Gastroesophageal sphincter (tissue), 4 donors: ENCODE measurements around the gene GOLGA8O. TPM values are rescaled to one million over a fixed set of nuclear protein-coding genes. Genes with fewer than 3 reads are reported as not detected.
"Not testable (repeated sequence)": the region's sequence is repeated elsewhere in the genome, so short reads cannot be mapped to it uniquely, and the experiment has no call there.

Source experiments
- ATAC-seq: fragments of 150-250 bp; one replicate; pipeline ENCODE4 v1.9.1; 2016; ENCODE audit warnings: mild to moderate bottlenecking, moderate library complexity
- H3K27ac ChIP-seq, 4 donors: fragments of 200-600 bp; sonication (generic) in 3 of 4; 1 replicate in 3 of 4; 2 replicates in 1 of 4; pipeline ENCODE4 v1.5.1; 2016 to 2019
- H3K27me3 ChIP-seq: fragments of 200-600 bp; sonication (generic); one replicate; pipeline ENCODE4 v1.5.1; 2019
- H3K36me3 ChIP-seq, 2 donors: fragments of 200-600 bp; sonication (generic); one replicate each; pipeline ENCODE4 v1.5.1; 2019; ENCODE audit warnings: control low read depth in 1 of 2
- H3K4me1 ChIP-seq, 3 donors: fragments of 200-600 bp; sonication (generic); 1 replicate in 2 of 3; 2 replicates in 1 of 3; pipeline ENCODE4 v1.5.1; 2016 to 2019; ENCODE audit warnings: control low read depth in 2 of 3
- H3K4me3 ChIP-seq, 2 donors: fragments of 200-600 bp; sonication (generic); one replicate each; pipeline ENCODE4 v1.5.1; 2019; ENCODE audit warnings: mild to moderate bottlenecking in 1 of 2, moderate library complexity in 1 of 2
- H3K9me3 ChIP-seq, 3 donors: fragments of 200-600 bp; sonication (generic); one replicate each; pipeline ENCODE4 v1.5.1; 2017 to 2019; ENCODE audit warnings: control low read depth in 2 of 3
- WGBS, 2 donors: methylation state at CpG; one replicate each; pipeline ENCODE4 v1.1.5; 2018; ENCODE audit warnings: low coverage in 1 of 2; 5-methylcytosine and 5-hydroxymethylcytosine counted together
- total RNA-seq, 4 donors: library from RNA; depleted of rRNA; stranded (reverse); fragments of >200 nt; gene quantifications; one replicate each; pipeline ENCODE4 v1.1.0, GENCODE V29; 2016
- TF ChIP-seq, protein P1 (sequence below), 4 experiments: fragments of 200-600 bp in 2 of 4; fragments of 450-650 bp in 2 of 4; sonication (generic) in 1 of 4; IDR thresholded peaks; one replicate each; pipeline ENCODE4 v1.5.1; 2017 to 2019; ENCODE audit warnings: antibody characterized with exemption in 4 of 4, mild to moderate bottlenecking in 2 of 4, moderate library complexity in 2 of 4

Gene GOLGA8O, protein sequence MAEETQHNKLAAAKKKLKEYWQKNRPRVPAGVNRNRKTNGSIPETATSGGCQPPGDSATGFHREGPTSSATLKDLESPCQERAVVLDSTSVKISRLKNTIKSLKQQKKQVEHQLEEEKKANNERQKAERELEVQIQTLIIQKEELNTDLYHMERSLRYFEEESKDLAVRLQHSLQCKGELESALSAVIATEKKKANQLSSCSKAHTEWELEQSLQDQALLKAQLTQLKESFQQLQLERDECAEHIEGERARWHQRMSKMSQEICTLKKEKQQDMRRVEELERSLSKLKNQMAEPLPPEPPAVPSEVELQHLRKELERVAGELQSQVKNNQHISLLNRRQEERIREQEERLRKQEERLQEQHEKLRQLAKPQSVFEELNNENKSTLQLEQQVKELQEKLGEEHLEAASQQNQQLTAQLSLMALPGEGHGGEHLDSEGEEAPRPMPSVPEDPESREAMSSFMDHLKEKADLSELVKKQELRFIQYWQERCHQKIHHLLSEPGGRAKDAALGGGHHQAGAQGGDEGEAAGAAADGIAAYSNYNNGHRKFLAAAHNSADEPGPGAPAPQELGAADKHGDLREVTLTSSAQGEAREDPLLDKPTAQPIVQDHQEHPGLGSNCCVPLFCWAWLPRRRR
- under 1 TPM in 2 of 4 donors, not detected in 2; 0.15 to 0.54 TPM for total RNA-seq

DNA sequence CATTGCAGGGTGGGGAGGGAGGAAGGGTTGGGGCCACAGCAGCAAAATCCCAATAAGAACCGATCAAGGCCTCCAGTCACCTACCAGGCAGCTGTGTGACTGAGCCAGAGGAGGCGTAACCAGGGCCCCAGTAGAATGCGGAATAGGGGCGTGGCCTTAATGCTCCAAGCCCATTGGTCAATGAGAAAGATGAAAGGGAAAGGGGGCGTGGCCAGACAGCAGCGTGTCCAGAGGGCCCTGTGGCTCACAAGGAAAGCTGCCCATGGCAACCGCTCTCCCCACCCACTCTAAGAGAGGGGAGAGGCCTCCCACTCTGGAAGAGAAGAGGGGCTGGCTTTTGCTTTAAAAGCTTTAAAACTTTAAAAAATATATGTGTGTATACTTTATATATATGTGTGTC is at the start of gene GOLGA8O:
GOLGA8O (minus strand) TSS at position 101 of the 400 bp plus-strand sequence; CDS start at position 3, 98 bp downstream.
- H3K9me3 ChIP-seq, H3K36me3 ChIP-seq, H3K27me3 ChIP-seq, H3K4me3 ChIP-seq, H3K4me1 ChIP-seq, H3K27ac ChIP-seq, ATAC-seq: not testable (repeated sequence)
- WGBS, 2 donors, result no CpG with 5 or more reads among the region's 7 CpGs

DNA sequence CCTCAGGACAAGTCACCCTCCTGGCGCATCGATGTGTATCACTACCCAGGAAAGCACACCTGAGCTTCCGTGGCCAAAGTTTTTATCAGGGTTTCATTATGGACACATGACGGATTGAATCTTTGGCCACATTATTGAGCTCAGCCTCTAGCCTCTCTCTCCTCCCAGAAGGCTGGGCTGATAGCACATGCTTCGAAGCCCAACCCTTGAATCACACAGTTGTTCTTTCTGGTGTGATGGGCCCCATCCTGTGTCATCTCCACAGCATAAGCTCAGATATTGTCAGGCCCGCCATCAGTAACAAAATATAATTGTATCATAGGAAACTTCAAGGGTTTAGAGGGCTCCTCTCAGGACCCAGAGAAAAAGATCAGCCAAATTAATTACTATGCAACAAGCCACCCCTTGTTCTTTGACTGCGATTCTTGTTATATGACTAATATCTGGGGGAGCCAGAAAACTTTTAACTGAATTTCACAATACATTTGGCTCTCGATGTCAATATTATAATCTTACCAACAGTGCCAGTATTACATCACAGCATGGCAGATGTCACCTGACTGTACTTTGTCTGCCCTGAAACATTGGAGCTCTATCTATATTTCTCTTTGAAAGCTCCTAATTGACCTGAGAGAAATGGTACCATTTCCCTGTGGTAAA is 48.8 kb upstream of the GOLGA8O start:
- H3K4me1 ChIP-seq, result not testable (repeated sequence)
- ATAC-seq, result peak; percentile 84
- no CpG with 5 or more reads among the region's 8 CpGs for WGBS, 2 donors

DNA sequence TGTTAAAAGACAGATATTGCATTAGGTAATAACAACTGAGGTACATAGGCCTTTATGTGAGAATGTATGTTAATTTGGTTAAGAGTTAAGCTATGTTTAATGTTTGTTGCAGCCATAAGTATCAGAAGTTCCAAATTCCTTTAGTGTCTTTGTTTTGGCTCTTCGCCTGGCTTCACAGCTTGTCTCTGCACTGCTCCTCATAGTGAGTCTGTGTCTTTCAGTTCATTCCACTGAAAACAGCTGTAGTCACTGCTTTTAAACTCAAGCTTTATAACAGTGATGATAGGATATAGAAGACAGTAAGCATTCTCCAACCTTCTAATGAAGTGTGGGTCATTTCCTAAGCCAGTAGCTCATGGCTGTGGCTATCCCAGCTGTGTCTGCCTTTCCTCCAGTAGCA is 47.5 kb upstream of the GOLGA8O start:
- not testable (repeated sequence) for H3K4me1 ChIP-seq, H3K27ac ChIP-seq, H3K27me3 ChIP-seq, H3K9me3 ChIP-seq, H3K36me3 ChIP-seq, ATAC-seq, H3K4me3 ChIP-seq
- 55 to 67% methylated on average over 1 of the region's 1 CpG for WGBS, 2 donors

More for the DNA sequence above, 48.8 kb upstream of the GOLGA8O start:
- H3K27ac ChIP-seq, H3K27me3 ChIP-seq, H3K36me3 ChIP-seq, H3K4me3 ChIP-seq, H3K9me3 ChIP-seq: not testable (repeated sequence)

DNA sequence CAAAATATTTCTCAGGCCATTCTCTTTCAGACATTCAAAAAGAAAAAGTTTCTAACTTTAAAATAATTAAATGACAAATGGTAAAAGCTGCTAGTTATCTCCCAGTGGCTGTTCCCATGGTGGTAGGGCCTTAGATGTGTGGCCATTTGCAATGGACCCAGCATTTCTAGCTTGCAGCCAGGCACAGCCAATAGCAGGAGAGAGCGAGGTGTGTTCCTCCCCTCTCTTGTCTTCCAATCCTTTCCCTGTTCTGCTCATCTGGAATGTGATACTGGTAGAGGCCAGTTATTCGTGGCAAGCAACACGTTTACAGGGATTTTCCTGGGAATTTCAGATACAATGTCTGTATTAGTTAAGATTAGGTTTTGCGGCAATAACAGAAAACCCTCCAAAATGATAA is 37.3 kb upstream of the GOLGA8O start:
- not testable (repeated sequence) for H3K4me1 ChIP-seq, H3K27me3 ChIP-seq, H3K4me3 ChIP-seq, H3K27ac ChIP-seq, H3K9me3 ChIP-seq, ATAC-seq, H3K36me3 ChIP-seq
- WGBS, 2 donors, result no CpG with 5 or more reads among the region's 4 CpGs

DNA sequence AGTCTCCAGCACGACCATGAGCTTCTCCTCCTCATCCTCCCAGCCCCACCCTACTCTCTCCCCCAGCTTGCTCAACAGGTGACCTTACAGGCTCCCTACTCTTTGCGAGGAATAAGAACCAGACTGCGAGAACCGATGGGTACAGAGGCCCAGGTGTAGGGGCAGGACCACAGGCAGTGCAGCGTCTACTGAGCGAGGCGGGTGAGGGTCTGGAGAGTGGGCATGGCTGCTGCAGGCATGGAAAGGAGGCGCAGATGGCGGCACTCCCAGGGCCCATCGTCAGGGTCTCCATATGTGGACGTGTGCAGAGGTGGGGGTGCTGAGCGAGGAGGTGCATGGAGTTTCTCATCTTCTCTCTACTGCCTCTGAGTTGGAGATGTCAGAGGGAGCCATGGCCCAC is 31.0 kb upstream of the GOLGA8O start:
- H3K27me3 ChIP-seq, H3K4me1 ChIP-seq, ATAC-seq, H3K36me3 ChIP-seq, H3K27ac ChIP-seq, H3K4me3 ChIP-seq, H3K9me3 ChIP-seq: not testable (repeated sequence)
- 100% methylated on average over 2 to 5 of the region's 12 CpGs for WGBS, 2 donors

DNA sequence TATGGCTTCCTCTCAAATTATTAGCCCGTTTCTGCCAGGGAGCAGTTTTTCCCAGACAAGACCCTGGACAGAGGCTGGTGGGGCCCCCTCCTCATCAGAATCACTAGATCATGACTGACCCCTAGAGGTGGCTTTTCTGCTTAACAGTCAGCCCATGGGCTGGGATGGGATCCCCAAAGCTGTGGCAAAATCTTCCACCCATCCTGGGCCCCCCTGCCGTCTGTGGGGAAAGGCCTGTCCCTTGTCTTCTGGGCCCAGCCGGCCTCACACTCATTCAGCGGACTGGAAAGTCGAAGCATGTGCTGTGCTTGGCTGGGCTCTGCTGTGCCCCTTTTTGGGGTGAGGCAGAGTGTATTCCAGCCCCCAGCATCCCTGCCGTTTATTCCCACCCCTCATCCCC is 27.9 kb upstream of the GOLGA8O start:
- not testable (repeated sequence) for ATAC-seq, H3K27ac ChIP-seq, H3K4me3 ChIP-seq, H3K27me3 ChIP-seq, H3K36me3 ChIP-seq, H3K9me3 ChIP-seq, H3K4me1 ChIP-seq
- WGBS, 2 donors, result no CpG with 5 or more reads among the region's 6 CpGs

DNA sequence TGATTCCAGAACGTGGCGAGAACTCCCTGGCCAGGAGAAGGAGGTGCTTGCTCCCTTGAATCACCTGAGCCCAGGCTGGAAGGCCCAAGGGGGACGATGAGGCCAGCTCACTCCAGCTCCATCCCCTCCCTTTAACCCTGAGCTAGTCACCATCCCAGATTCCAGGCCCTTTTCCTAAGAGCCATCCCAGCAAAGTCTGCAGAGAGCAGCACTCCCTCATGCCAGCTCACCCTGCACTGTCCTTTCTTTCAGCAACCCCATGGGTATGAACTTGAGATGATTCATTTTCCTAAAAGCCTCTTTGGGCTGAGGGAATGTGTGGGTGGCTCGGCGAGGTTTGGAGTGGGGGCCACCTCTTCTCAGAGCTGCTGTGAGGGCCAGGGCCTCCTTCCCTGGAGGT is 26.2 kb upstream of the GOLGA8O start:
- no CpG with 5 or more reads among the region's 5 CpGs for WGBS, 2 donors
- not testable (repeated sequence) for H3K27me3 ChIP-seq, H3K4me1 ChIP-seq, H3K27ac ChIP-seq, H3K4me3 ChIP-seq, H3K36me3 ChIP-seq, H3K9me3 ChIP-seq, ATAC-seq

DNA sequence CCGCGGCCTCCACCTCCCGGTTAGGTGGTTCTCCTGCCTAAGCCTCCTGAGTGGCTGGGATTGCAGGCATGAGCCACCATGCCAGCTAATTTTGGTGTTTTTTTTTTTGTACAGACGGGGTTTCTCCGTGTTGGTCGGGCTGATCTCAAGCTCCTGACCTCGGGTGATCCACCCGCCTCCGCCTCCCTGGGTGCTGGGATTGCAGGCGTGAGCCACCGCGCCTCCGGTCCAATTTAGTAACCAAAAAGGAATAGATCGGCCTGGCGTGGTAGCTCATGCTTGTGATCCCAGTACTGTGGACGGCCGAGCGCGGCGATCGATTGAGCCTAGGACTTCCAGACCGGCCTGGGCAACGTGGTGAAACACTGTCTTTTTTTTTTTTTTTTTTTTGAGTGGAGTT is 12.6 kb upstream of the GOLGA8O start:
- not testable (repeated sequence) for H3K27ac ChIP-seq, H3K4me3 ChIP-seq, H3K9me3 ChIP-seq, H3K4me1 ChIP-seq, H3K27me3 ChIP-seq, ATAC-seq, H3K36me3 ChIP-seq
- 100% methylated on average over 2 of the region's 23 CpGs; no CpG with 5 or more reads in 1 of the 2 donors for WGBS, 2 donors

DNA sequence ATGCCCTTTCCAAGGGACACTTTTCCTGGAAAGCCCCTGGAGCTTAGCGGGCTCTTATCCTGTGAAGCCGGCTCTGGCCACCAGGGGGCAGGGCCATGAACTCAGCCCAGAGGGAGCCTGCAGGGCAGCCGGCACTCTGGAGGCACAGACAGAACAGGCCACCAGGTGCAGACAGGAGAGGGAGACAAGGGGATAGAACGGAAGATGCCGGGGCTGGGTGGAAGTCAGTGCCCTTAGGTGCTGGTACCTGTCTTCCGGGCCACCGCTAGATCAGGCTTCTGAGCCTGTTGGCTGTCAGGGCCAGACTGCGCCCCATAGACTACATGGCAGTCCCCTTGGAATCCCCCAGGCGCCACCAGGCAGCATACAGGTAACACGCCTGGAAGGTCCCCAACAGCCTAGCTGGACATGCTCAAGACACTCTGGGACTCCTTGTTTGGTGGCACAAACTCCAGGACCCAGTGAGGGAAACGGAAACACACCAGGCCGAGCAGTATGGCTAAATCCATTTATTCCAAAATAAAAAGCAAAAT is 14.9 kb downstream of the GOLGA8O start:
- H3K4me3 ChIP-seq, H3K4me1 ChIP-seq, H3K27ac ChIP-seq, H3K9me3 ChIP-seq, ATAC-seq, H3K36me3 ChIP-seq, H3K27me3 ChIP-seq: not testable (repeated sequence)
- WGBS, 2 donors, result no CpG with 5 or more reads among the region's 12 CpGs
- TF ChIP-seq, protein P1, sequence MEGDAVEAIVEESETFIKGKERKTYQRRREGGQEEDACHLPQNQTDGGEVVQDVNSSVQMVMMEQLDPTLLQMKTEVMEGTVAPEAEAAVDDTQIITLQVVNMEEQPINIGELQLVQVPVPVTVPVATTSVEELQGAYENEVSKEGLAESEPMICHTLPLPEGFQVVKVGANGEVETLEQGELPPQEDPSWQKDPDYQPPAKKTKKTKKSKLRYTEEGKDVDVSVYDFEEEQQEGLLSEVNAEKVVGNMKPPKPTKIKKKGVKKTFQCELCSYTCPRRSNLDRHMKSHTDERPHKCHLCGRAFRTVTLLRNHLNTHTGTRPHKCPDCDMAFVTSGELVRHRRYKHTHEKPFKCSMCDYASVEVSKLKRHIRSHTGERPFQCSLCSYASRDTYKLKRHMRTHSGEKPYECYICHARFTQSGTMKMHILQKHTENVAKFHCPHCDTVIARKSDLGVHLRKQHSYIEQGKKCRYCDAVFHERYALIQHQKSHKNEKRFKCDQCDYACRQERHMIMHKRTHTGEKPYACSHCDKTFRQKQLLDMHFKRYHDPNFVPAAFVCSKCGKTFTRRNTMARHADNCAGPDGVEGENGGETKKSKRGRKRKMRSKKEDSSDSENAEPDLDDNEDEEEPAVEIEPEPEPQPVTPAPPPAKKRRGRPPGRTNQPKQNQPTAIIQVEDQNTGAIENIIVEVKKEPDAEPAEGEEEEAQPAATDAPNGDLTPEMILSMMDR (IDR thresholded peaks at IDR 0.05), result peak in 1 of 4 experiments; percentile 32

DNA sequence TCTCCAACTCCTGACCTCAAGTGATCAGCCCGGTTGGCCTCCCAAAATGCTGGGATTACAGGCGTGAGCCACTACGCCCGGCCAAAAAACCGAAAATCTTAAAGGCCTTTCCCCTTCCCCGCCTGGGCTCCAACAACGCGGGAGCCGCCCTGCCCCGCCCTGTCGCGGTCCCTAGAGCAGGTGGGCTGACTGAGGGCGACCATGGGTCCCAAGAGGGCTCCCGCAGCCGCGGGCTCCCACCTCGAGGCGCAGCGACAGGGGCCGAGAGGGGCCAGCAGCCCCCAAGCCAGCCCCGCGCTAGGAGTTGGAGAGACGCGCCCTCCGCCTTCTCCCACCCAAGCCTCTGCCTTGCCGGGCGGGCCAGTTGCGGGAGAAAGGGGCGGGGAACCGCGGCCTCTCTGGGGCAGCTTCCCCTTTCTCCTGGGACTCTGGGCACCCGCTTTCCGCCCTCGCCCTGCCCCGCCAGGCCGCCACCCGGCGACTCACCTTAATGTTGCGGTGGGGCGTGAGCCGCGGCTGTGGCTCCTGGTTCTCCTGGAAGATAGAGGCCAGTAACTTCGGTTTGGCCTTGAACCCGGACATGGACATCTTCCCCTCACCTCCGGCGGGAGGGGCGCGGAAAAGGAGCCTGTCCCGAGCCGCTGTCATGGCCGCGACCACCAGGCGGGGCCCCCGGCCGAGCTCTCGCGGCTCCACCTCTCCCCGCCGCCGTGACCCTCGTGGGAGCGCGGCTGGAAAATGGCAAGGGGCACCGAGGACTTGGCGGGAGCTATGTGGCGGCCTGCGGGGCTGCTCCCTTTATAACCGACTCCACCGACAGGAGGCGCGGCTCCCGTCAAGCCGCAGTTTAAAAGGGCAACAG is 21.1 kb downstream of the GOLGA8O start:
- not testable (repeated sequence) for H3K4me3 ChIP-seq, H3K27me3 ChIP-seq, H3K27ac ChIP-seq, H3K4me1 ChIP-seq, H3K36me3 ChIP-seq, H3K9me3 ChIP-seq
- no CpG with 5 or more reads among the region's 73 CpGs for WGBS, 2 donors
- peak; percentile 66 for ATAC-seq

DNA sequence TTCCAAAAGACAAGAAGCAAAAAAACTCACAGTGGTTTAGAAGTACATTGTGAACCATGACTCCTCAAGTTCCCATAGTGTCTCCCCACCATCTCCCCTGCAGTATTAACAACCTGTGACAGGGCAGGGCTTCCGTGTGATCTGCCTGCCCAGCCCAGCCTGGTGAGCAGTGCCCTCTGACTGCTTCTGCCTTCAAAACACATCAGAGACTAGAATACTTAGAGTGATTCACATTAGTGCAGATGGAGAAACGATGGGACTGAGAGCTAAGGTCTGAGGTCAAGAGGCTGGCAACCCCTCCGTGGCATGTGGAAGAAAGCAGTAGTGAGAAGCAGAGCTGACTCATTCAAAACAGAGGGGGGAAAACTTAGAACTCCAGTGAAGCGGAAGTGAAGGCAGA is 27.8 kb downstream of the GOLGA8O start:
- H3K4me3 ChIP-seq, H3K9me3 ChIP-seq, H3K27me3 ChIP-seq, ATAC-seq, H3K4me1 ChIP-seq, H3K27ac ChIP-seq, H3K36me3 ChIP-seq: not testable (repeated sequence)
- WGBS, 2 donors, result 29% methylated on average over 1 of the region's 4 CpGs; no CpG with 5 or more reads in 1 of the 2 donors
